ENCODE data around the gene TYW3.

GRCh38 chr1:74766579-74766978 lies 33.6 kb downstream of the TYW3 start:
- TF ChIP-seq TCF4 (CRISPR knock-in tag; IDR thresholded peaks at IDR 0.05; ENCODE audit: borderline replicate concordance) (no peak), ZNF70 (CRISPR knock-in tag; IDR thresholded peaks at IDR 0.05) (no peak), ZNF8 (CRISPR knock-in tag; IDR thresholded peaks at IDR 0.05) (no peak), ZNF565 (CRISPR knock-in tag; conservative IDR thresholded peaks at IDR 0.05; ENCODE audit: low read depth) (no peak), CSDC2 (CRISPR knock-in tag; IDR thresholded peaks at IDR 0.05) (no peak), RARB (CRISPR knock-in tag; IDR thresholded peaks at IDR 0.05) (no peak), ESRRG (CRISPR knock-in tag; IDR thresholded peaks at IDR 0.05) (no peak), CSRNP3 (CRISPR knock-in tag; IDR thresholded peaks at IDR 0.05) (no peak), POU6F1 (CRISPR knock-in tag; IDR thresholded peaks at IDR 0.05; ENCODE audit: borderline replicate concordance, low read depth) (no peak)

All from SK-N-SH treated with all-trans-retinoic acid at 6 μM for 48 hours (cell line).